ENCODE data around the gene NSUN2. TPM values are rescaled to one million over a fixed set of nuclear protein-coding genes. Genes with fewer than 3 reads are reported as not detected.

The NSUN2 gene
- total RNA-seq, 2 donors from 2014 or later = 21.2 to 21.4 TPM

- TF ChIP-seq CTCF (IDR thresholded peaks at IDR 0.05) = no peak
- Histone ChIP-seq H3K27ac (no peak overlapping the region), H3K36me3 (no peaks in the 10 kb centered on the region), H3K4me3 (no peak overlapping the region), H3K4me1 (no peaks in the 10 kb centered on the region), H3K9me3 (no peaks in the 10 kb centered on the region), H3K27me3 (no peaks in the 10 kb centered on the region)
- DNase-seq (ENCODE audit: low spot score) = no peak
Measured at GRCh38 chr5:6591671-6592288, 41.1 kb downstream of the NSUN2 start.

- TF ChIP-seq CTCF (IDR thresholded peaks at IDR 0.05) = no peak
- Histone ChIP-seq H3K36me3 (no peaks in the 10 kb centered on the region), H3K27ac (no peak overlapping the region), H3K4me1 (no peaks in the 10 kb centered on the region), H3K27me3 (no peaks in the 10 kb centered on the region), H3K4me3 (no peak overlapping the region), H3K9me3 (no peaks in the 10 kb centered on the region)
- no peak for DNase-seq (ENCODE audit: low spot score)
Measured at GRCh38 chr5:6590581-6590980, 42.3 kb downstream of the NSUN2 start.

- Histone ChIP-seq H3K27ac (no peak overlapping the region), H3K36me3 (no peaks in the 10 kb centered on the region), H3K4me1 (peaks cover 0 to 7% of the 10 kb centered on the region in 2 donors), H3K27me3 (no peaks in the 10 kb centered on the region), H3K4me3 (no peak overlapping the region), H3K9me3 (no peaks in the 10 kb centered on the region)
- peak; percentile 38 for DNase-seq (ENCODE audit: low spot score)
- TF ChIP-seq CTCF (IDR thresholded peaks at IDR 0.05) = no peak
Measured at GRCh38 chr5:6587171-6587570, 45.7 kb downstream of the NSUN2 start.

GRCh38 chr5:6586647-6587042 lies 46.2 kb downstream of the NSUN2 start:
- no peak for TF ChIP-seq CTCF (IDR thresholded peaks at IDR 0.05)
- H3K4me3 ChIP-seq = no peak overlapping the region
- peak; percentile 38 for DNase-seq (ENCODE audit: low spot score)
- no peak overlapping the region for H3K27ac ChIP-seq
- no peaks in the 10 kb centered on the region for H3K36me3 ChIP-seq
- no peaks in the 10 kb centered on the region for H3K27me3 ChIP-seq
- H3K9me3 ChIP-seq = no peaks in the 10 kb centered on the region
- H3K4me1 ChIP-seq = peaks cover 0 to 7% of the 10 kb centered on the region in 2 donors

- Histone ChIP-seq H3K9me3 (no peaks in the 10 kb centered on the region), H3K36me3 (no peaks in the 10 kb centered on the region), H3K27me3 (no peaks in the 10 kb centered on the region), H3K4me3 (no peak overlapping the region), H3K4me1 (peaks cover 0 to 7% of the 10 kb centered on the region in 2 donors), H3K27ac (no peak overlapping the region)
- TF ChIP-seq CTCF (IDR thresholded peaks at IDR 0.05) = no peak
- DNase-seq (ENCODE audit: low spot score) = peak; percentile 34
Measured at GRCh38 chr5:6585939-6586646, 46.8 kb downstream of the NSUN2 start.
